Measurements from ENCODE around the gene HIVEP3.
A peak's percentile ranks its signal among the peaks of the same experiment; 100 is the strongest.

The HIVEP3 gene

GRCh38 chr1:41804176-41804575 lies 114.5 kb downstream of the HIVEP3 start:
- peak in 1 of 2 experiments; percentile 59 for DNase-seq (ENCODE audit: low read depth in 1 of 2, low spot score in 1 of 2)
- TF ChIP-seq REST (IDR thresholded peaks at IDR 0.05; ENCODE audit: insufficient replicate concordance, low read depth) (no peak), POLR2AphosphoS5 (IDR thresholded peaks at IDR 0.05; ENCODE audit: low read depth) (no peak), SPI1 (IDR thresholded peaks at IDR 0.05; ENCODE audit: borderline replicate concordance, low read depth) (no peak), GABPA (IDR thresholded peaks at IDR 0.05; ENCODE audit: low read depth) (no peak), CTCF (IDR thresholded peaks at IDR 0.05; ENCODE audit: insufficient read depth, low read length) (no peak)
- no peak overlapping the region for H3K4me3 ChIP-seq (replicated peaks; ENCODE audit: insufficient read depth, low read length)
- peak overlapping the region; percentile 75 for H3K27ac ChIP-seq (replicated peaks)
- H3K27me3 ChIP-seq (ENCODE audit: insufficient read depth, poor library complexity, severe bottlenecking) = no peaks in the 10 kb centered on the region

GRCh38 chr1:41803656-41804055 lies 115.1 kb downstream of the HIVEP3 start:
- no peak for DNase-seq (ENCODE audit: low read depth in 1 of 2, low spot score in 1 of 2)
- H3K27me3 ChIP-seq (ENCODE audit: insufficient read depth, poor library complexity, severe bottlenecking) = no peaks in the 10 kb centered on the region
- TF ChIP-seq POLR2AphosphoS5 (IDR thresholded peaks at IDR 0.05; ENCODE audit: low read depth) (no peak), SPI1 (IDR thresholded peaks at IDR 0.05; ENCODE audit: borderline replicate concordance, low read depth) (no peak), GABPA (IDR thresholded peaks at IDR 0.05; ENCODE audit: low read depth) (no peak), CTCF (IDR thresholded peaks at IDR 0.05; ENCODE audit: insufficient read depth, low read length) (no peak), REST (IDR thresholded peaks at IDR 0.05; ENCODE audit: insufficient replicate concordance, low read depth) (no peak)
- H3K4me3 ChIP-seq (replicated peaks; ENCODE audit: insufficient read depth, low read length) = no peak overlapping the region
- H3K27ac ChIP-seq (replicated peaks) = peak overlapping the region; percentile 75

- Histone ChIP-seq H3K27me3 (ENCODE audit: insufficient read depth, poor library complexity, severe bottlenecking) (no peaks in the 10 kb centered on the region), H3K27ac (replicated peaks) (peak overlapping the region; percentile 75), H3K4me3 (replicated peaks; ENCODE audit: insufficient read depth, low read length) (no peak overlapping the region)
- TF ChIP-seq SPI1 (IDR thresholded peaks at IDR 0.05; ENCODE audit: borderline replicate concordance, low read depth) (peak; percentile 97), GABPA (IDR thresholded peaks at IDR 0.05; ENCODE audit: low read depth) (no peak; the same call in 1 of the 2 replicates), CTCF (IDR thresholded peaks at IDR 0.05; ENCODE audit: insufficient read depth, low read length) (no peak), POLR2AphosphoS5 (IDR thresholded peaks at IDR 0.05; ENCODE audit: low read depth) (peak; percentile 94), REST (IDR thresholded peaks at IDR 0.05; ENCODE audit: insufficient replicate concordance, low read depth) (peak; percentile 48)
- peak; percentile 92 to 97 for DNase-seq (ENCODE audit: low read depth in 1 of 2, low spot score in 1 of 2)
Measured at GRCh38 chr1:41802532-41803501, 115.9 kb downstream of the HIVEP3 start.
